ENCODE measurements around the gene PRMT6. TPM values are rescaled to one million over a fixed set of nuclear protein-coding genes. Genes with fewer than 3 reads are reported as not detected.
A peak's percentile ranks its signal among the peaks of the same experiment; 100 is the strongest.
"Not testable (repeated sequence)": the region's sequence is repeated elsewhere in the genome, so short reads cannot be mapped to it uniquely, and the experiment has no call there.

PRMT6 gene
- total and polyA plus RNA-seq, 5 donors: 5.0 to 6.2 (median 5.9) TPM

DNA sequence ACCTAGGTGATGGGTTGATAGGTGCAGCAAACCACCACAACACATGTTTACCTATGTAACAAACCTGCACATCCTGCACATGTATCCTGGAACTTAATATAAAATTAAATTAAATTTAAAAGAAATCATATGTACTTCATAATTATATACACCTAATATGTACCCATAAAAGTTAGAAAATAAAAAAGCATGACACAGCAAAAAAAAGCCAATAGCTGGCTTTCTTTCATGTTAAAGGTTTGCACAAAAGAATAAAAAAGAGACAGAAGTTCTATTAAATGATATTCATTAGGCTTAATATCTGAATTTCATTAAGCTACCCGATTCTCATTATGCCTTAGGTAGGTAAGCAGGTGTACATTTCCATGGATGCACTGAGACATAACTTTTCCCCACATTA is 5.2 kb upstream of the PRMT6 start:
- no peak for DNase-seq
- Histone ChIP-seq H3K4me1 (ENCODE audit: control insufficient read depth, insufficient read depth, low read length) (no peaks in the 10 kb centered on the region), H3K4me3 (ENCODE audit: low read length) (no peak overlapping the region), H3K27me3 (ENCODE audit: control insufficient read depth, insufficient read depth) (no peaks in the 10 kb centered on the region), H3K27ac (ENCODE audit: low read length) (no peak overlapping the region), H3K9me3 (ENCODE audit: control insufficient read depth, low read length) (no peaks in the 10 kb centered on the region)
- intact Hi-C loops (cut with DNase I): no loop called here
- 86% methylated on average over 1 of the region's 1 CpG for WGBS
- no peak for ATAC-seq

DNA sequence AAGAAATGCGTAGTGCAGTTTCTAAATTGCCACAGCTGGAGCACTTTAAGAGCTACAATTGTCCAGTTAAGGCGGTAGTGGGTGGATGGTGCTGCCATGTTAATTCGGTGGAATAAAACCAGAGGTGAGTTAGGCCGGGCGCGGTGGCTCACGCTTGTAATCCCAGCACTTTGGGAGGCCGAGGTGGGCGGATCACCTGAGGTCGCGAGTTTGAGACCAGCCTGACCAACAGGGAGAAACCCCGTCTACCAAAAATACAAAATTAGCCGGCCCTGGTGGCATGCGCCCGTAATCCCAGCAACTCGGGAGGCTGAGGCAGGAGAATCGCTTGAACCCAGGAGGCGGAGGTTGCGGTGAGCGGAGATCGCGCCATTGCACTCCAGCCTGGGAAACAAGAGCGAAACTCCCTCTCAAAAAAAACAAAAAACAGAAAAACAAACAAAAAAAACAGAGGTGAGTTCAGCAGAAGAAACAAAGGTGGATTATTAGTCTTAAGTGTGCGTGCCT is 502 bp upstream of the PRMT6 start:
- DNase-seq: peak in 2 of 3 donors; percentile 37 to 43
- H3K27me3 ChIP-seq (ENCODE audit: control insufficient read depth, insufficient read depth); H3K9me3 ChIP-seq (ENCODE audit: control insufficient read depth, low read length); intact Hi-C loops (cut with DNase I); ATAC-seq; H3K4me1 ChIP-seq (ENCODE audit: control insufficient read depth, insufficient read depth, low read length): not testable (repeated sequence)
- peak overlapping the region; percentile 52 for H3K4me3 ChIP-seq (ENCODE audit: low read length)
- peak overlapping the region; percentile 78 for H3K27ac ChIP-seq (ENCODE audit: low read length)
- WGBS: 84% methylated on average over 24 of the region's 24 CpGs

GRCh38 chr1:107057197-107058133 is 991 bp downstream of the PRMT6 start:
- peaks cover 2% of the 10 kb centered on the region for H3K4me1 ChIP-seq (ENCODE audit: control insufficient read depth, insufficient read depth, low read length)
- peak overlapping the region; percentile 52 for H3K4me3 ChIP-seq (ENCODE audit: low read length)
- peak; percentile 91 to 93 for ATAC-seq
- H3K27me3 ChIP-seq (ENCODE audit: control insufficient read depth, insufficient read depth): no peaks in the 10 kb centered on the region
- intact Hi-C loops (cut with DNase I): no loop called here
- H3K27ac ChIP-seq (ENCODE audit: low read length): peak overlapping the region; percentile 23
- H3K9me3 ChIP-seq (ENCODE audit: control insufficient read depth, low read length): no peaks in the 10 kb centered on the region
- 5% methylated on average over 55 of the region's 55 CpGs for WGBS
- peak; percentile 62 to 89 (median 89) for DNase-seq

GRCh38 chr1:107058245-107059032 is 2.0 kb downstream of the PRMT6 start:
- DNase-seq (no peak), ATAC-seq (no peak)
- Histone ChIP-seq H3K27me3 (ENCODE audit: control insufficient read depth, insufficient read depth) (no peaks in the 10 kb centered on the region), H3K4me1 (ENCODE audit: control insufficient read depth, insufficient read depth, low read length) (peaks cover 2% of the 10 kb centered on the region), H3K9me3 (ENCODE audit: control insufficient read depth, low read length) (no peaks in the 10 kb centered on the region), H3K4me3 (ENCODE audit: low read length) (no peak overlapping the region), H3K27ac (ENCODE audit: low read length) (no peak overlapping the region)
- intact Hi-C loops (cut with DNase I): no loop called here
- 66% methylated on average over 4 of the region's 4 CpGs for WGBS

GRCh38 chr1:107061886-107062285 is 5.4 kb downstream of the PRMT6 start:
- no peaks in the 10 kb centered on the region for H3K27me3 ChIP-seq (ENCODE audit: control insufficient read depth, insufficient read depth)
- 88% methylated on average over 3 of the region's 3 CpGs for WGBS
- no peaks in the 10 kb centered on the region for H3K9me3 ChIP-seq (ENCODE audit: control insufficient read depth, low read length)
- peaks cover 2% of the 10 kb centered on the region for H3K4me1 ChIP-seq (ENCODE audit: control insufficient read depth, insufficient read depth, low read length)
- DNase-seq: no peak
- H3K4me3 ChIP-seq (ENCODE audit: low read length): no peak overlapping the region
- no peak overlapping the region for H3K27ac ChIP-seq (ENCODE audit: low read length)
- no peak for ATAC-seq
- intact Hi-C loops (cut with DNase I): no loop called here

DNA sequence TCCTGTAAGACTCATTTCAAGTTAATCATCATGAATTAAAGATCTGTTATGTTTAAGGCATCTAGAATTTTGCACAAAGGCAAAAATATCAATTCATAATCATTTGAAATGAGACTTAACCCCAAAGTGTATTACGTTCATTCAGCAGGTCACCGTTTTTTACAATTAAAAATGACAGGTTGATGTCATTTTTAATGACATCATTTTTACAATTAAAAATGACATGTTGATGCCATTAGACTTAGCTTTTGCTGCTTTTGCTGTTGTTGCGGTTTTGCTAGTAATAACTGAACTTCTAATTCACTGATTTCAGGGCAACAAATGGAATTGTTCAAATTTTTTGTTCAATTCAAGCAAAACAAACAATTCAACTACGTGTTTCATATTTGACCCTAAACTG is 17.0 kb downstream of the PRMT6 start:
- Histone ChIP-seq H3K9me3 (ENCODE audit: control insufficient read depth, low read length) (no peaks in the 10 kb centered on the region), H3K27me3 (ENCODE audit: control insufficient read depth, insufficient read depth) (no peaks in the 10 kb centered on the region), H3K4me3 (ENCODE audit: low read length) (no peak overlapping the region), H3K4me1 (ENCODE audit: control insufficient read depth, insufficient read depth, low read length) (no peaks in the 10 kb centered on the region), H3K27ac (ENCODE audit: low read length) (no peak overlapping the region)
- DNase-seq (no peak), ATAC-seq (no peak)
- WGBS: 83% methylated on average over 4 of the region's 4 CpGs
- intact Hi-C loops (cut with DNase I): no loop called here

DNA sequence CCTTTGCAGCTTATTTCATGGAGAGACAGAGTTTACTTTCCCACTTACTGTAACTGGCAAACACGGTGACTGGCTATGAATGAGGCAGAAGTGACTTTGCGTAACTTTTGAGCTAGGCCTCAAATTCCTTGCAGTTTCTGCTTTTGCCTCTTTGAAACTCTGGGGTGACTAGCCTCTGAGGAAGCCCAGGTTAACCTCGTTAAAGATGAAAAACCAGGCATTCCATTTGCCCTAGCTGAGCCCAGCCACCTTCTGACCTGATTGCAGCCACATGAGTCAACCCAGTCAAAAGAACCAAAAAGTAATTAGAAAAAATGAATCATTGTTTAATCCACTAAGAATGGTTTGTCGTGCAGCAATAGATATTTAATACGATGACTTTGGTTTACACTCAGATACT is 20.4 kb downstream of the PRMT6 start:
- Histone ChIP-seq H3K4me1 (ENCODE audit: control insufficient read depth, insufficient read depth, low read length) (no peaks in the 10 kb centered on the region), H3K27me3 (ENCODE audit: control insufficient read depth, insufficient read depth) (no peaks in the 10 kb centered on the region), H3K9me3 (ENCODE audit: control insufficient read depth, low read length) (no peaks in the 10 kb centered on the region), H3K27ac (ENCODE audit: low read length) (no peak overlapping the region), H3K4me3 (ENCODE audit: low read length) (no peak overlapping the region)
- ATAC-seq (no peak), DNase-seq (no peak)
- WGBS: 77% methylated on average over 5 of the region's 5 CpGs
- intact Hi-C loops (cut with DNase I): no loop called here

DNA sequence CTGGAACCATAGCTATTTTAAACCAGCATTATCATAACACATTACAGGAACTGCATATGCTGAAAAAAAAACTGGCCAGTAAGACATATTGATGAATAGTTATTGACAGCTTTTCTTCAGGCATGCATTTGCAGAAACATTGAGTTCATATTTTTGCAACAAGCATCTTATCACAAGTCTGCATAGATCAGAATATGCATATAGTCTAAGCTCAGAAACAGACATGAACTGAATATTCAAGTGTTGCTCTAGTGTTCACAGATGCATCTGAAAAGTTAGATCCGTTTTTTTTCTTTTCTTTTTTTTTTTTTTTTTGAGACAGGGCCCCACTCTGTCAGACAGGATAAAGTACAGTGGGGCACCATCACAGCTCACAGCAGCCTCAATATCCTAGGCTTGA is 22.8 kb downstream of the PRMT6 start:
- no peaks in the 10 kb centered on the region for H3K9me3 ChIP-seq (ENCODE audit: control insufficient read depth, low read length)
- intact Hi-C loops (cut with DNase I): no loop called here
- H3K4me1 ChIP-seq (ENCODE audit: control insufficient read depth, insufficient read depth, low read length): no peaks in the 10 kb centered on the region
- H3K4me3 ChIP-seq (ENCODE audit: low read length): no peak overlapping the region
- no peak overlapping the region for H3K27ac ChIP-seq (ENCODE audit: low read length)
- DNase-seq: no peak
- 24% methylated on average over 1 of the region's 1 CpG for WGBS
- no peak for ATAC-seq
- H3K27me3 ChIP-seq (ENCODE audit: control insufficient read depth, insufficient read depth): no peaks in the 10 kb centered on the region

GRCh38 chr1:107081102-107081501 is 24.6 kb downstream of the PRMT6 start:
- no peak overlapping the region for H3K4me3 ChIP-seq (ENCODE audit: low read length)
- no peak overlapping the region for H3K27ac ChIP-seq (ENCODE audit: low read length)
- H3K9me3 ChIP-seq (ENCODE audit: control insufficient read depth, low read length): no peaks in the 10 kb centered on the region
- no peaks in the 10 kb centered on the region for H3K27me3 ChIP-seq (ENCODE audit: control insufficient read depth, insufficient read depth)
- 62% methylated on average over 2 of the region's 2 CpGs for WGBS
- DNase-seq (no peak), ATAC-seq (no peak)
- intact Hi-C loops (cut with DNase I): no loop called here
- no peaks in the 10 kb centered on the region for H3K4me1 ChIP-seq (ENCODE audit: control insufficient read depth, insufficient read depth, low read length)

- no peaks in the 10 kb centered on the region for H3K27me3 ChIP-seq (ENCODE audit: control insufficient read depth, insufficient read depth)
- no peak for ATAC-seq
- no peak overlapping the region for H3K4me3 ChIP-seq (ENCODE audit: low read length)
- no peak overlapping the region for H3K27ac ChIP-seq (ENCODE audit: low read length)
- H3K4me1 ChIP-seq (ENCODE audit: control insufficient read depth, insufficient read depth, low read length): no peaks in the 10 kb centered on the region
- intact Hi-C loops (cut with DNase I): loop anchor here in 1 of 4 donors (10.0 kb wide), 1 partner anchor 57 kb away; no protein-coding TSS in a partner anchor
- H3K9me3 ChIP-seq (ENCODE audit: control insufficient read depth, low read length): no peaks in the 10 kb centered on the region
- DNase-seq: no peak
- WGBS: 91% methylated on average over 1 of the region's 1 CpG
These were observed 34.9 kb downstream of the PRMT6 start for GRCh38 chr1:107091418-107091817.

DNA sequence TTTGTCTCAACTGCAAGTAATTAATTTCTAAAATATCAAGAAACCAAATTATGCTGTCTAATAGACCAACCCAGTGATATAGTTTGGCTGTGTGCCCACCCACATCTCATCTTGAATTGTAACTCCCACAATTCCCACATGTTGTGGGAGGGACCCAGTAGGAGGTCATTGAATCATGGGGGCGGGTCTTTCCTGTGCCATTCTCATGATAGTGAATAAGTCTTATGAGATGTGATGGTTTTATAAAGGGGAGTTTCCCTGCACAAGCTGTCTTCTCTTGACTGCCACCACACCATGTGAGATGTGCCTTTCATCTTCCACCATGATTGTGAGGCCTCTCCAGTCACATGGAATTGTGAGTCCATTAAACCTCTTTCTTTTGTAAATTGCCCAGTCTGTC is 36.9 kb downstream of the PRMT6 start:
- not testable (repeated sequence) for DNase-seq; ATAC-seq; H3K4me3 ChIP-seq (ENCODE audit: low read length); H3K27me3 ChIP-seq (ENCODE audit: control insufficient read depth, insufficient read depth); H3K4me1 ChIP-seq (ENCODE audit: control insufficient read depth, insufficient read depth, low read length); H3K9me3 ChIP-seq (ENCODE audit: control insufficient read depth, low read length); H3K27ac ChIP-seq (ENCODE audit: low read length)
- WGBS: 76% methylated on average over 1 of the region's 1 CpG
- intact Hi-C loops (cut with DNase I): loop anchor here in 1 of 4 donors (10.0 kb wide), 1 partner anchor 59 kb away; no protein-coding TSS in a partner anchor
